GM12892 (cell line): Measurements from ENCODE around the gene EYS.

Experiments
- DNase-seq: peaks from one replicate; pipeline ENCODE4 v3.0.0; 2011; ENCODE audit not compliant: insufficient read length
- FAIRE-seq: peaks from 2 replicates; lab custom pipeline; 2011; peaks lifted over from hg19 to GRCh38; lab: Jason Lieb, UNC
- POLR2A ChIP-seq: IDR thresholded peaks from 2 replicates; pipeline ENCODE4 v1.6.1; 2011; ENCODE audit warnings: low read depth, low read length, control low read depth
- POLR2AphosphoS5 ChIP-seq: IDR thresholded peaks from 2 replicates; pipeline ENCODE4 v1.6.1; 2011; ENCODE audit warnings: low read depth, low read length, control low read depth
- TAF1 ChIP-seq: IDR thresholded peaks from 2 replicates; pipeline ENCODE4 v1.6.1; 2011; ENCODE audit warnings: low read depth, mild to moderate bottlenecking, control low read depth, low read length, borderline replicate concordance

EYS gene

GRCh38 chr6:63673692-63674091 lies 2033.3 kb downstream of the EYS start:
- DNase-seq (no peak), FAIRE-seq (no peak)
- TF ChIP-seq TAF1 (no peak), POLR2AphosphoS5 (no peak), POLR2A (no peak)

GRCh38 chr6:63672582-63673129 lies 2034.4 kb downstream of the EYS start:
- TF ChIP-seq POLR2AphosphoS5, result no peak
- TF ChIP-seq POLR2A, result no peak
- TF ChIP-seq TAF1, result no peak
- no peak for DNase-seq
- peak; percentile 17 for FAIRE-seq

- FAIRE-seq (no peak), DNase-seq (no peak)
- TF ChIP-seq POLR2A (no peak), POLR2AphosphoS5 (no peak), TAF1 (no peak)
These were observed 2035.8 kb downstream of the EYS start for GRCh38 chr6:63671098-63671754.
